Activated CD8-positive, alpha-beta T cell treated with anti-CD3 and anti-CD28 coated beads for 36 hours (primary cell): ENCODE measurements around the gene ZNF263. TPM values are rescaled to one million over a fixed set of nuclear protein-coding genes. Genes with fewer than 3 reads are reported as not detected.

ENCODE experiments used
- ATAC-seq: fragments of 200-7000 bp; cut with Tn5 transposase; one replicate; pipeline ENCODE4 v1.10.0; 2021; ENCODE audit warnings: mild to moderate bottlenecking, moderate library complexity
- CTCF ChIA-PET: fragments of 350-600 bp; sonication (Branson Sonifier 250); formaldehyde crosslinking; loops from one replicate; lab custom pipeline; 2021; ENCODE audit warnings: antibody characterized with exemption; lab: Charles Lee
- POLR2A ChIA-PET: fragments of 350-600 bp; sonication (Branson Sonifier 250); formaldehyde crosslinking; loops from one replicate; lab custom pipeline; 2021; ENCODE audit warnings: antibody characterized with exemption; lab: Charles Lee
- DNase-seq: peaks from one replicate; pipeline ENCODE4 v3.0.0-alpha.2; 2020
- H3K27ac Mint-ChIP-seq: one replicate; pipeline ENCODE4 v1.8.0; 2021; ENCODE audit warnings: mild to moderate bottlenecking, mixed read lengths
- H3K27me3 Mint-ChIP-seq: one replicate; pipeline ENCODE4 v1.8.0; 2021; ENCODE audit warnings: mixed read lengths
- H3K36me3 Mint-ChIP-seq: one replicate; pipeline ENCODE4 v1.8.0; 2021; ENCODE audit warnings: low read depth, mixed read lengths
- H3K4me1 Mint-ChIP-seq: one replicate; pipeline ENCODE4 v1.8.0; 2021; ENCODE audit warnings: low read depth, mixed read lengths
- H3K4me3 Mint-ChIP-seq: one replicate; pipeline ENCODE4 v1.8.0; 2021; ENCODE audit warnings: mild to moderate bottlenecking, moderate library complexity, mixed read lengths
- H3K9me3 Mint-ChIP-seq: one replicate; pipeline ENCODE4 v1.8.0; 2021; ENCODE audit warnings: mixed read lengths
- CTCF ChIP-seq: fragments of 200-600 bp; IDR thresholded peaks from one replicate; pipeline ENCODE4 v1.8.0; 2022; ENCODE audit warnings: antibody characterized with exemption, mild to moderate bottlenecking
- intact Hi-C: fragments of 100-400 bp; cut with micrococcal nuclease; formaldehyde crosslinking; loops from one replicate; pipeline ENCODE4 v1.10.0; 2022
- total RNA-seq, 2 experiments: library from RNA; stranded (reverse); gene quantifications; one replicate each; pipeline ENCODE4 v1.2.3, GENCODE V29; 2021

The ZNF263 gene
- total RNA-seq, 2 experiments from 2014 or later: 19.5 to 22.0 TPM

DNA sequence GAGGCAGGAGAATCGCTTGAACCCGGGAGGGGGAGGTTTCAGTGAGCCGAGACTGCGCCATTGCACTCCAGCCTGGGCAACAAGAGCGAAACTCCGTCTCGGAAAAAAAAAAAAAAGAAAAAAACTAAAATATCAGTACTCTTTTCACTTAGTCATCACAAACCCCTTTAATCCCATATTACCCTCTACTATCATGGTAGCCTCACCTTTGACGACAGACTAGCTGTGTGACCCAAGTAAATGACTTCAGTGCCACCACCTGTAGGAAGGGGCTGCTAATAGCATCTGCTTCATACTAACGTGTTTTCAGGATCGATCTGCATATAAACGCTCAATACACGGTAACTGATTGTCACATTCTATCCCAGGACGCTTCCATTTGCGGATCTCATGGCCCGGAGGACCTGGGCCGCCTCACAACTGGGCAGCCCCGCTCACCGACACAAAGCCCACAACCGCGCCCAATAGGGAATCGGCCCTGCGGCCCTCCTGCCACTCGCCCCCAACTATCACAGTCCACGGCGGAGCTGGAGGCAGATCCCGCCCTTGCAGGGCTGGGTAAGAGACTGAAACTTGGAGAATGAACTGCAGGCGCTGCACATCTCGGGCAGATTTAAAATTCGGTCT is 1.1 kb upstream of the ZNF263 start:
- H3K36me3 Mint-ChIP-seq: peaks cover 34% of the 10 kb centered on the region

GRCh38 chr16:3283543-3284447 is 504 bp downstream of the ZNF263 start:
- ChIA-PET CTCF (interaction anchor here (0.6 to 9.6 kb wide), 6 partner anchors 10 to 225 kb away, joined by 3 to 98 read pairs (median 3); no protein-coding TSS in a partner anchor), POLR2A (interaction anchor here (0.6 to 4.6 kb wide), 13 partner anchors 11 to 432 kb away, joined by 3 to 25 read pairs (median 4); partner anchors contain the start of genes OR1F1, TIGD7 and ZNF75A)
- H3K36me3 Mint-ChIP-seq: peaks cover 50% of the 10 kb centered on the region
- no peak for DNase-seq
- no peak for TF ChIP-seq CTCF
- intact Hi-C loops: loop anchor here (5.0 kb wide), 1 partner anchor 174 kb away; no protein-coding TSS in a partner anchor
- H3K9me3 Mint-ChIP-seq: peaks cover 13% of the 10 kb centered on the region
- peaks cover 27% of the 10 kb centered on the region for H3K4me1 Mint-ChIP-seq
- no peak for ATAC-seq
- peak overlapping the region; percentile 94 for H3K4me3 Mint-ChIP-seq
- peak overlapping the region; percentile 98 for H3K27ac Mint-ChIP-seq
- no peaks in the 10 kb centered on the region for H3K27me3 Mint-ChIP-seq

More for the DNA sequence above, 1.1 kb upstream of the ZNF263 start:
- H3K4me3 Mint-ChIP-seq: peak overlapping the region; percentile 94
- CTCF ChIA-PET: interaction anchor here (0.9 to 9.6 kb wide), 4 partner anchors 17 to 330 kb away, joined by 3 to 98 read pairs (median 4); no protein-coding TSS in a partner anchor
- no peaks in the 10 kb centered on the region for H3K27me3 Mint-ChIP-seq
- peak; percentile 35 for ATAC-seq
- intact Hi-C loops: loop anchor here (5.0 kb wide), 1 partner anchor 175 kb away; no protein-coding TSS in a partner anchor
- H3K4me1 Mint-ChIP-seq: peaks cover 27% of the 10 kb centered on the region
- POLR2A ChIA-PET: interaction anchor here (0.6 to 3.8 kb wide), 7 partner anchors 10 to 125 kb away, joined by 3 to 25 read pairs (median 7); partner anchors contain the start of gene OR1F1
- H3K9me3 Mint-ChIP-seq: peaks cover 5% of the 10 kb centered on the region
- peak; percentile 31 for TF ChIP-seq CTCF
- peak overlapping the region; percentile 98 for H3K27ac Mint-ChIP-seq
- no peak for DNase-seq

DNA sequence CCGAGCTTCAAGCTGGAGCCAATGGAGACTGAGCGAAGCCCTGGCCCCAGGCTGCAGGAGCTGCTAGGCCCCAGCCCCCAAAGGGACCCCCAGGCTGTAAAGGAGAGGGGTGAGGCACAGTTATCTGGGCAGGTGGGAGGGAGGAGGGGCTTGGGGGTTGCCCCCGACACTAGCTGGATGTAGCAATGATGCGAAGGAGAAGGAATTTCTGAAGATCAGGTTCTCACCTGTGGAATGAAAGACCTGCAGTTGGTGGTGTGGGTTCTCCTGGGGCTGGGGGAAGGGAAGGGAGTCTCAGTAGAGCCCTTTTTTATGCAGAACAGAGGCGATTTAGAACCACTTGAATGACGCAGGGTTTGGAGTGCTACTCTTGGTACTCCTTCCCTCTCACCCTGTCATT is 1.8 kb downstream of the ZNF263 start:
- Mint-ChIP-seq H3K36me3 (peaks cover 63% of the 10 kb centered on the region), H3K27ac (no peak overlapping the region), H3K4me3 (peak overlapping the region; percentile 94), H3K4me1 (peaks cover 27% of the 10 kb centered on the region), H3K27me3 (no peaks in the 10 kb centered on the region), H3K9me3 (peaks cover 22% of the 10 kb centered on the region)
- POLR2A ChIA-PET: interaction anchor here (2.2 to 4.6 kb wide), 3 partner anchors 12 to 21 kb away, joined by 5 to 25 read pairs (median 24); partner anchors contain the start of genes TIGD7 and ZNF75A
- intact Hi-C loops: no loop called here
- ATAC-seq: no peak
- CTCF ChIA-PET: interaction anchor here (9.6 kb wide), 1 partner anchor 20 kb away, joined by 98 read pairs; no protein-coding TSS in a partner anchor
- TF ChIP-seq CTCF: no peak
- no peak for DNase-seq

DNA sequence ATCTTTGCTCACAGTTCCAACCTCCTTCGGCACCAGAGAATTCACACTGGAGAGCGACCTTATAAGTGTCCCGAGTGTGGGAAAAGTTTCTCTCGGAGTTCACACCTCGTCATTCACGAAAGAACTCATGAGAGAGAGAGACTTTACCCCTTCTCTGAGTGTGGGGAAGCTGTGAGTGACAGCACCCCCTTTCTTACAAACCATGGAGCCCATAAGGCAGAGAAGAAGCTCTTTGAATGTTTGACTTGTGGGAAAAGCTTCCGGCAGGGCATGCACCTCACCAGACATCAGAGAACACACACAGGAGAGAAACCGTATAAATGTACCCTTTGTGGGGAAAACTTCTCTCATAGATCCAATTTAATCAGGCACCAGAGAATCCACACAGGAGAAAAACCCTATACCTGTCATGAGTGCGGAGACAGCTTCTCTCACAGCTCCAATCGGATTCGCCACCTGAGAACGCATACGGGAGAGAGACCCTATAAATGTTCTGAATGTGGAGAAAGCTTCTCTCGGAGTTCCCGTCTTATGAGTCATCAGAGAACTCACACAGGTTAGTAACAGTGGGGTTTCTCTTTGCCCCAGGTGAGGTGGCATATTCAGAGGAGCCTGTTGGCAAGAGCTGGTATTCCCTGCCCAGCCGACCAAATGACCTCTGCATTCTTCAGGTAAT is 6.8 kb downstream of the ZNF263 start:
- ChIA-PET POLR2A (interaction anchor here (0.6 to 1.9 kb wide), 4 partner anchors 9 to 130 kb away, joined by 3 to 5 read pairs (median 4); no protein-coding TSS in a partner anchor), CTCF (no interaction called here)
- Mint-ChIP-seq H3K9me3 (peaks cover 62% of the 10 kb centered on the region), H3K4me1 (peaks cover 22% of the 10 kb centered on the region), H3K27ac (no peak overlapping the region), H3K27me3 (no peaks in the 10 kb centered on the region), H3K36me3 (peaks cover 92% of the 10 kb centered on the region), H3K4me3 (no peak overlapping the region)
- DNase-seq (no peak), ATAC-seq (no peak)
- intact Hi-C loops: no loop called here
- no peak for TF ChIP-seq CTCF
